Measurements from ENCODE around the gene TRIM62. TPM values are rescaled to one million over a fixed set of nuclear protein-coding genes. Genes with fewer than 3 reads are reported as not detected.

The TRIM62 gene
- total RNA-seq, 6 donors from 2014 or later = 3.8 to 16.8 (median 5.5) TPM

DNA sequence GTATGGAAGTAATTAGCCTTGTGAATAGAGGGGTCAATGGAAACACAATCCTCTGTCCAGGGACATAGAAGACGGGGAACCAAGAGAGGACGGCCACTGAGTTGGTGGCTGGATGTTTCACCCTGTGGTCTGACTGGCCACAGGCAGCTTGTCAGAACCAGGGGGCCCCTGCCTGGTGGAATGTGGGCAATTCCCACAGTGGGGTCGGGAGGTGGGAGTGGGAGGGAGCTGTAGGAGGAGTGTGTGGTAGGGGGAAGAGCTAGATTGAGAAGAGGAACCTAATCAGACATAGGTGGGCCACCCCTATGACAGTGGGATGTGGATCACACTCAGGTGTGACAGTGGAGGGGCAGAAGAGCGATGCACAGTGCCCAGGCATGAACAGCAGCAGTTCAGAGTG lies 31.3 kb downstream of the TRIM62 start:
- 87% methylated on average over 4 of the region's 4 CpGs for WGBS, 2 donors
- Histone ChIP-seq H3K4me3 (no peak overlapping the region), H3K9me3 (no peaks in the 10 kb centered on the region), H3K27ac (no peak overlapping the region), H3K4me1 (no peaks in the 10 kb centered on the region), H3K27me3 (no peaks in the 10 kb centered on the region), H3K36me3 (peaks cover 4 to 25% (median 13%) of the 10 kb centered on the region in 4 donors)
- DNase-seq = no peak
- no peak for ATAC-seq (ENCODE audit: low FRiP score in 2 of 2)
- TF ChIP-seq, protein P1, sequence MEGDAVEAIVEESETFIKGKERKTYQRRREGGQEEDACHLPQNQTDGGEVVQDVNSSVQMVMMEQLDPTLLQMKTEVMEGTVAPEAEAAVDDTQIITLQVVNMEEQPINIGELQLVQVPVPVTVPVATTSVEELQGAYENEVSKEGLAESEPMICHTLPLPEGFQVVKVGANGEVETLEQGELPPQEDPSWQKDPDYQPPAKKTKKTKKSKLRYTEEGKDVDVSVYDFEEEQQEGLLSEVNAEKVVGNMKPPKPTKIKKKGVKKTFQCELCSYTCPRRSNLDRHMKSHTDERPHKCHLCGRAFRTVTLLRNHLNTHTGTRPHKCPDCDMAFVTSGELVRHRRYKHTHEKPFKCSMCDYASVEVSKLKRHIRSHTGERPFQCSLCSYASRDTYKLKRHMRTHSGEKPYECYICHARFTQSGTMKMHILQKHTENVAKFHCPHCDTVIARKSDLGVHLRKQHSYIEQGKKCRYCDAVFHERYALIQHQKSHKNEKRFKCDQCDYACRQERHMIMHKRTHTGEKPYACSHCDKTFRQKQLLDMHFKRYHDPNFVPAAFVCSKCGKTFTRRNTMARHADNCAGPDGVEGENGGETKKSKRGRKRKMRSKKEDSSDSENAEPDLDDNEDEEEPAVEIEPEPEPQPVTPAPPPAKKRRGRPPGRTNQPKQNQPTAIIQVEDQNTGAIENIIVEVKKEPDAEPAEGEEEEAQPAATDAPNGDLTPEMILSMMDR (IDR thresholded peaks at IDR 0.05) = no peak
- TF ChIP-seq POLR2A (IDR thresholded peaks at IDR 0.05) (no peak), EP300 (IDR thresholded peaks at IDR 0.05) (no peak), POLR2AphosphoS5 (IDR thresholded peaks at IDR 0.05) (no peak)

- H3K27ac ChIP-seq = no peak overlapping the region
- H3K36me3 ChIP-seq = peaks cover 4 to 25% (median 13%) of the 10 kb centered on the region in 4 donors
- H3K4me3 ChIP-seq = no peak overlapping the region
- 80 to 81% methylated on average over 7 of the region's 7 CpGs for WGBS, 2 donors
- no peaks in the 10 kb centered on the region for H3K4me1 ChIP-seq
- H3K27me3 ChIP-seq = no peaks in the 10 kb centered on the region
- DNase-seq (peak in 1 of 2 donors; percentile 75), ATAC-seq (ENCODE audit: low FRiP score in 2 of 2) (peak in 1 of 2 donors; percentile 66)
- TF ChIP-seq POLR2A (IDR thresholded peaks at IDR 0.05) = no peak
- TF ChIP-seq EP300 (IDR thresholded peaks at IDR 0.05) = no peak
- TF ChIP-seq, protein P1 (IDR thresholded peaks at IDR 0.05) = no peak
- no peak for TF ChIP-seq POLR2AphosphoS5 (IDR thresholded peaks at IDR 0.05)
- no peaks in the 10 kb centered on the region for H3K9me3 ChIP-seq
These were observed 32.2 kb downstream of the TRIM62 start for GRCh38 chr1:33149453-33150190.

DNA sequence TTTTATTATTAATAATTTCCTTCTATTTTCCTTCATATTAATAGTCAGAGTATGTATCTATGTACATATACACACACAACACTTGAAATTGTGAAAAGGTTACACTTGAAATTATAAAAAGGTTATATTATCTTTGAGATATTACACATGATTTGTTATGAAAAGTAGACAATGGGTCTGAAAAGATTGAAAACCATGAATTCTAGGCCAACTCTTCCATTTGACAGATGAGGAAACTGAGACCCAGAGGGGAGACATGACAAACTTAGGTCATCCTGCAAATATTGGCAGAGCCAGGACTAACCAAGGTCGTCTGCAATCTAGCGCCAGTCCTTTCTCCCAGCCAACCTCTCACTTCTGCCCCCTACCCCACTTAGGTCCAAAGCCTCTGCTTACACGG lies 33.2 kb downstream of the TRIM62 start:
- Histone ChIP-seq H3K4me3 (no peak overlapping the region), H3K27ac (no peak overlapping the region), H3K36me3 (peaks cover 4 to 31% (median 11%) of the 10 kb centered on the region in 4 donors), H3K9me3 (no peaks in the 10 kb centered on the region), H3K27me3 (no peaks in the 10 kb centered on the region), H3K4me1 (no peaks in the 10 kb centered on the region)
- no peak for ATAC-seq (ENCODE audit: low FRiP score in 2 of 2)
- 90 to 97% methylated on average over 3 of the region's 3 CpGs for WGBS, 2 donors
- TF ChIP-seq, protein P1 (IDR thresholded peaks at IDR 0.05) = no peak
- TF ChIP-seq EP300 (IDR thresholded peaks at IDR 0.05) = no peak
- no peak for TF ChIP-seq POLR2AphosphoS5 (IDR thresholded peaks at IDR 0.05)
- TF ChIP-seq POLR2A (IDR thresholded peaks at IDR 0.05) = no peak
- DNase-seq = no peak

GRCh38 chr1:33147997-33148314 lies 33.9 kb downstream of the TRIM62 start:
- Histone ChIP-seq H3K36me3 (peaks cover 4 to 31% (median 11%) of the 10 kb centered on the region in 4 donors), H3K27ac (no peak overlapping the region), H3K9me3 (no peaks in the 10 kb centered on the region), H3K4me1 (no peaks in the 10 kb centered on the region), H3K27me3 (no peaks in the 10 kb centered on the region), H3K4me3 (no peak overlapping the region)
- WGBS, 2 donors = 64 to 78% methylated on average over 3 of the region's 3 CpGs
- TF ChIP-seq, protein P1 (IDR thresholded peaks at IDR 0.05) = no peak
- no peak for TF ChIP-seq POLR2A (IDR thresholded peaks at IDR 0.05)
- no peak for DNase-seq
- no peak for ATAC-seq (ENCODE audit: low FRiP score in 2 of 2)
